Kidney epithelial cell (primary cell): ENCODE data around the gene TPK1. TPM values are rescaled to one million over a fixed set of nuclear protein-coding genes. Genes with fewer than 3 reads are reported as not detected.
"Not testable (repeated sequence)": the region's sequence is repeated elsewhere in the genome, so short reads cannot be mapped to it uniquely, and the experiment has no call there.

Experiments
- DNase-seq: peaks from one replicate; pipeline ENCODE4 v3.0.0-alpha.2; 2010; ENCODE audit warnings: low read depth
- H3K27me3 ChIP-seq: 2 replicates; pipeline ENCODE4 v1.6.0; 2011; ENCODE audit warnings: low read length; ENCODE audit not compliant: control insufficient read depth, insufficient read depth
- H3K36me3 ChIP-seq: 2 replicates; pipeline ENCODE4 v1.5.1; 2011; ENCODE audit warnings: low read length; ENCODE audit not compliant: control insufficient read depth, insufficient read depth
- H3K4me3 ChIP-seq: 2 replicates; pipeline ENCODE4 v1.5.1; 2011; ENCODE audit warnings: low read depth, mild to moderate bottlenecking, control low read depth, low read length
- total RNA-seq: library from RNA; depleted of rRNA; stranded (reverse); fragments of >200 nt; gene quantifications from 2 replicates; pipeline ENCODE4 v1.2.3, GENCODE V29; 2015
- TF ChIP-seq, protein P1 (sequence below): IDR thresholded peaks from 2 replicates; pipeline ENCODE4 v1.5.1; 2011; ENCODE audit warnings: mild to moderate bottlenecking, moderate library complexity, low read length, control low read depth, inconsistent platforms; ENCODE audit not compliant: insufficient read depth, poor library complexity, severe bottlenecking

TPK1 gene
- total RNA-seq, 1 donor from 2014 or later, result 3.8 TPM

DNA sequence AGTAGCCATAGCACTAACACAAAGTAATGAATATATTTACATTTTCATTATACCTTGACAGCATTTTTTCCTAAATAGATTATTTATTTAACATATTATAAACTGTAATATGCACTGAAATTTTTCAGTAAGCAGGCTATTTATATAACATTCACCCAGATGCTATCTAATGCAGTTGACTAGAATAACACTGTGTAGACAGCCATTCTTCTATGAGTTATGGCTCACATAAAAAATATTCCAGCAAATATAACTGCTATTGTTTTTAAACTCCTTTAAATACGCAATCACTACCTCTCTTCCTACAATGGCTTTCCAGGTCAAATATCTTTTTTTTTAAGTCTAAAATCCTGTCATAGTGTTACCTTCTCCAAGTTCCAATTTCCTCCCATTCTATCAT is 21.6 kb downstream of the TPK1 start:
- TF ChIP-seq, protein P1, sequence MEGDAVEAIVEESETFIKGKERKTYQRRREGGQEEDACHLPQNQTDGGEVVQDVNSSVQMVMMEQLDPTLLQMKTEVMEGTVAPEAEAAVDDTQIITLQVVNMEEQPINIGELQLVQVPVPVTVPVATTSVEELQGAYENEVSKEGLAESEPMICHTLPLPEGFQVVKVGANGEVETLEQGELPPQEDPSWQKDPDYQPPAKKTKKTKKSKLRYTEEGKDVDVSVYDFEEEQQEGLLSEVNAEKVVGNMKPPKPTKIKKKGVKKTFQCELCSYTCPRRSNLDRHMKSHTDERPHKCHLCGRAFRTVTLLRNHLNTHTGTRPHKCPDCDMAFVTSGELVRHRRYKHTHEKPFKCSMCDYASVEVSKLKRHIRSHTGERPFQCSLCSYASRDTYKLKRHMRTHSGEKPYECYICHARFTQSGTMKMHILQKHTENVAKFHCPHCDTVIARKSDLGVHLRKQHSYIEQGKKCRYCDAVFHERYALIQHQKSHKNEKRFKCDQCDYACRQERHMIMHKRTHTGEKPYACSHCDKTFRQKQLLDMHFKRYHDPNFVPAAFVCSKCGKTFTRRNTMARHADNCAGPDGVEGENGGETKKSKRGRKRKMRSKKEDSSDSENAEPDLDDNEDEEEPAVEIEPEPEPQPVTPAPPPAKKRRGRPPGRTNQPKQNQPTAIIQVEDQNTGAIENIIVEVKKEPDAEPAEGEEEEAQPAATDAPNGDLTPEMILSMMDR, result no peak
- H3K36me3 ChIP-seq, result no peaks in the 10 kb centered on the region
- DNase-seq, result no peak
- no peaks in the 10 kb centered on the region for H3K27me3 ChIP-seq
- H3K4me3 ChIP-seq, result no peak overlapping the region

DNA sequence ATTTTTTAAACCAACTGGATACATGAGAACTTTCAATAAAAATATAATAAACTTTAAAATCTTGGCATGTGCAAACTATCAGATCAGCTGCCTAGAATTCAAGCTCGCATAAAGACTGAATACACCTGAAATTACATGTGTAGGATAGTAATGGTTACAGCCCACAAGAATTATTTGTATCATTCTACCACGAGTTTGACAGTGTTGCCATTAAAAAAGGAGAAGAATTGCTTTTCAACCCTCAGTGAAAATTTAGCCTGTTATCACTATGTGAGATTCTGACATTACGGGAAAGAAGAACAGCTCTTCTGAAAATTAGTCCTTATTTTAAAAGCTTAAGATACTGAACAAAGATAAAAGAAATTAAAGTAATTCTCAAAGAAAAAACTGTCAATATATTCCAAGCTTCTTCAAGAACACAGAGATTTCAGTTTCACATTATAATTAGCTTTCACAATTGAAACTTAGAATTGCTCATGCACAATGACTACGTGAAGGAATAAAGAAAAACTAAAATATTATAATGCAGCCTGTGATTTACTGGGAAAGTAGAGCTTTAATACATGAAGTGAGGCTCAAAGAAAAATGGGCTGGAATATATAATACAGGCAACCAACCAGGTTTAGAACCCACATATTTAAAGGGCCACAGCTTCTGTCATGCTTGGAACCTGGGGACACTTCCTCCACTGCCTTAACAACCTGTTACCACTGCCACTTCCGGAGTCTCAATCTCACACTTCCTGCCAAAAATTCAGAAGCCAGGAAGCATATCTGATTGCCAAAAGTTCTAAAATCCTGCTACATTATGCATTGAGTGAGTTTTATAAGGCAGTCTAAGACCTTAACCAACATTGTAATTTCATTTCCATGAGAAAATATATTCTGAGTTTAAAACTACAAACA is 23.2 kb downstream of the TPK1 start:
- Histone ChIP-seq H3K36me3 (no peaks in the 10 kb centered on the region), H3K27me3 (no peaks in the 10 kb centered on the region), H3K4me3 (no peak overlapping the region)
- no peak for DNase-seq
- TF ChIP-seq, protein P1, result no peak

DNA sequence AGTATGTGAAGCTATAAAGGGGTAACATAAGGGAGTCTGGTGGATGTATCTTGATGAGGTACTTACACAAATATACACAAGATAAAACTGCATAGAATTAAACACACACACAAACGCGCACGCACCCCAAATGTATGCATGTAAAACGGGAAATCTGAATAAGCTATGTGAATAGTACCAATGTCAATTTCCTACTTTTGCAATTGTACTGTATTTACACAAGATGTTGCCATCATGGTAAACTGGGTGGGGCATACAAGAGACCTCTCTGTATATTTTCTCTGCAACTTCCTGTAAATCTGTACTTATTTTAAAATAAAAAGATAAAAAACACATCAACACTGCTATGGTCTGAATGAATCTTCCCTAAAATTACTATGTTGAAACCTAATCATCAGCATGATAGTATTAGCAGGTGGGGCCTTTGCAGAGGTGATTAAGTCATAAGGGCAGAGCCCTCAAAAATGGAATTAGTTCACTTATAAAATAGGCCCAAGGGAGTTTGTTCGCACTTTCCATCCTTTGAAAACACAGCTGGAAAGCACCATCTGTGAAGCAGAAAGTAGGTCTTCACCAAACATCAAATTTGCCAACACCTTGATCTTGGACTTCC is 30.1 kb downstream of the TPK1 start:
- TF ChIP-seq, protein P1, result no peak
- no peaks in the 10 kb centered on the region for H3K36me3 ChIP-seq
- DNase-seq, result no peak
- H3K4me3 ChIP-seq, result no peak overlapping the region
- no peaks in the 10 kb centered on the region for H3K27me3 ChIP-seq

DNA sequence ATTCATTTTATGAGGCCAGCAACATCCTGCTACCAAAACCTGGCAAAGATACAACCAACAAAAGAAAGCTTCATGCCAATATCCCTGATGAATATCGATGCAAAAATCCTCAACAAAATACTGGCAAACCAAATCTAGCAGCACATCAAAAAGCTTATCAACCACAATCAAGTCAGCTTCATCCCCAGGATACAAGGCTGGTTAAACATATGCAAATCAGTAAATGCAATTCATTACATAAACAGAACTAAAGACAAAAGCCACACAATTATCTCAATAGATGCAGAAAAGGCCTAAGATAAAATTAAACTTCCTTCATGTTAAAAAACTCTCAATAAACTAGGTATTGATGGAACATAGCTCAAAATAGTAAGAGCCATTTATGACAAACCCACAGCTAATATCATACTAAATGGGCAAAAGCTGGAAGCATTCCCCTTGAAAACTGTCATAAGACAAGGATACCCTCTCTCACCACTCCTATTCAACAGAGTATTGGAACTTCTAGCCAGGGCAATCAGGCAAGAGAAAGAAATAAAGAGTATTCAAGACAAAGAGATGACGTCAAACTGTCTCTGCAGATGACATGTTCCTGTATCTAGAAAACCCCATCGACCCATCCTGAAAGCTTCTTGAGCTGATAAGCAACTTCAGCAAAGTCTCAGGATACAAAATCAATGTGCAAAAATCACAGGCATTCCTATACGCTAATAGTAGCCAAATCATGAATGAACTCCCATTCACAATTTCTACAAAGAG is 35.0 kb downstream of the TPK1 start:
- H3K4me3 ChIP-seq, DNase-seq: not testable (repeated sequence)

DNA sequence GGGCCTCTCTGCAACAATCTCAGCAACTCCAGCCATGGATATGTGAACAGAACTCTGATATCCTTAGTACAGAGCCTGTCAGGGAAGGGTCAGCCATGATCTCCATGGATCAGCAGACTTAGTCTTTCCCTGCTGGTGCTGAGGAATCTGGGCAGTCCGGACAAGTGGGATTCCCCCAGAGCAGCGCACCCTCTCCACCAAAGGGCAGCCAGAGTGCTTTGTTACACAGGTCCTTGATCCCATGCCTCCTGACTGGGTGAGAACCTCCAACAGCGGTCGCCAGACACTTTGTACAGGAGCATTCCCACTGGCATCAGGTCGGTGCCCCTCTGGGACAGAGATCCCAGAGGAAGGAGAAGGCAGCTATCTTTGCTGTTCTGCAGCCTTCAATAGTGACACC is 38.9 kb downstream of the TPK1 start:
- Histone ChIP-seq H3K27me3 (no peaks in the 10 kb centered on the region), H3K36me3 (no peaks in the 10 kb centered on the region), H3K4me3 (no peak overlapping the region)
- TF ChIP-seq, protein P1, result no peak
- DNase-seq, result no peak

More for the DNA sequence above, 35.0 kb downstream of the TPK1 start:
- not testable (repeated sequence) for H3K27me3 ChIP-seq, H3K36me3 ChIP-seq

DNA sequence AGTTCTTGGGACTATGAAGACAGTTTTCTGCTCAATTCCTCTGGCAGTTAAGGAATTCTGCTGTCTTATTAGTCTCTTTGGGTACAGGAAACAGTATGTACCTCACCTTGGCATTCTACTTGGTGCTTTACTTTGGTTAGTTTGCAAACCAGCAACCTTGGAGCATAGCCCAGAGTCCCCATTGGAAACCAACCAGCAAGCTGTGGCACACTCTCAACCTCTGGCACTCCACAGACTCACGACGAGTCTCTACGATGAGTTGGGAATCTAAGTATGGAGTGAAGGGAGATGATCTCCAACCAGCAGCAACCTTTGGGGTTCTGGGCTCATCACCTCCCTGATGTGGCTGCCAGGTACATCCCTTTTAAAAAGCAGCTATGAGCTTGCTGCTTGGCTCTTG is 43.8 kb downstream of the TPK1 start:
- Histone ChIP-seq H3K4me3 (no peak overlapping the region), H3K36me3 (no peaks in the 10 kb centered on the region), H3K27me3 (no peaks in the 10 kb centered on the region)
- no peak for DNase-seq
- TF ChIP-seq, protein P1, result no peak
